GM12878 (cell line): ENCODE measurements around the gene MFSD6. TPM values are rescaled to one million over a fixed set of nuclear protein-coding genes. Genes with fewer than 3 reads are reported as not detected.

Experiments
- EP300 ChIP-seq, 2 experiments: fragments of 150-350 bp in 1 of 2; IDR thresholded peaks; 2 replicates each; pipeline ENCODE4 v1.6.1; 2011 to 2012; ENCODE audit warnings: low read depth in 2 of 2, low read length in 2 of 2, borderline replicate concordance in 1 of 2, improper control_type of control experiment in 1 of 2, inconsistent platforms in 1 of 2; ENCODE audit not compliant: control insufficient read depth in 1 of 2
- NBN ChIP-seq: fragments of 450-650 bp; IDR thresholded peaks from 2 replicates; pipeline ENCODE4 v1.6.1; 2016
- PAX8 ChIP-seq: fragments of 450-650 bp; IDR thresholded peaks from 2 replicates; pipeline ENCODE4 v1.6.1; 2017; ENCODE audit warnings: mild to moderate bottlenecking, moderate library complexity
- REST ChIP-seq: IDR thresholded peaks from 2 replicates; pipeline ENCODE4 v1.6.1; 2012; ENCODE audit warnings: mild to moderate bottlenecking, low read depth, low read length
- RUNX3 ChIP-seq: IDR thresholded peaks from 2 replicates; pipeline ENCODE4 v1.6.1; 2012; ENCODE audit warnings: low read length, inconsistent platforms
- ZBTB4 ChIP-seq: fragments of 450-650 bp; formaldehyde crosslinking; IDR thresholded peaks from 2 replicates; pipeline ENCODE4 v1.4.0; 2022; ENCODE audit warnings: mild to moderate bottlenecking, moderate library complexity
- ZNF207 ChIP-seq: fragments of 450-650 bp; IDR thresholded peaks from 2 replicates; pipeline ENCODE4 v1.6.1; 2014; ENCODE audit warnings: antibody characterized with exemption, mild to moderate bottlenecking, borderline replicate concordance
- polyA plus RNA-seq, 11 experiments: library from polyadenylated mRNA; depleted of rRNA in 4 of 11; unstranded in 6 of 11; stranded (reverse) in 5 of 11; fragments of >200 nt; fragmentation: Nextera tagmentation in 4 of 11; fragmentation: Illumina TruSeq in 1 of 11; extraction: Ambion mirVana in 4 of 11; extraction: Trizol in 1 of 11; gene quantifications; 1 replicate in 1 of 11; 2 replicates in 10 of 11; pipeline versions ENCODE4 v1.2.1 to v1.2.3, GENCODE V29; 2011 to 2016; ENCODE audit warnings: inconsistent platforms in 2 of 11, missing spikeins in 2 of 11, low read depth in 1 of 11
- total RNA-seq, 4 experiments: library from RNA; depleted of rRNA in 3 of 4; stranded (reverse); fragments of >200 nt in 3 of 4; fragmentation: Illumina TruSeq in 1 of 4; extraction: Trizol in 1 of 4; gene quantifications; 2 replicates each; pipeline versions ENCODE4 v1.2.1 to v1.2.3, GENCODE V29; 2013 to 2021
- TF ChIP-seq, protein P1 (sequence below): fragments of 450-650 bp; conservative IDR thresholded peaks from 2 replicates; pipeline ENCODE4 v1.6.1; 2017; ENCODE audit warnings: mild to moderate bottlenecking, moderate library complexity

Gene MFSD6
- total and polyA plus RNA-seq, 10 of the 15 experiments (the other 5 are each of a cell fraction or from before 2014, with no cell fraction given): 6.7 to 42.6 (median 24.2) TPM

DNA sequence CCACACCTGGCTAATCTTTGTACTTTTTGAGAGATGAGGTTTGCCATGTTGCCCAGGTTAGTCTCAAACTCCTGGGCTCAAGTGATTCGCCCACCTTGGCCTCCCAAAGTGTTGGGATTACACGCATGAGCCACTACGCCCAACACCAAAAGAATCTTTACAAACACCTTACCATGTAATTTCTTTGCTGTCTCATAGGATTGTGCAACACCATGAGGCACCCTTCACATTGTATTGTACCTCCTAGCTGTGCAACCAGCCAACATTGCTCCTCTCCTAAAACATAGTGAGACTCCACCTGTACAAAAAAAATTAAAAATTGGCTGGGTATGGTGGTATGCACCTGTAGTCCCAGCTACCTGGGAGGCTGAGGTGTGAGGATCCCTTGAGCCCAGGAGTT is 3.1 kb upstream of the MFSD6 start (continued):
- no peak for TF ChIP-seq NBN
- TF ChIP-seq ZNF207: no peak
- TF ChIP-seq RUNX3: no peak
- TF ChIP-seq REST: no peak
- TF ChIP-seq EP300 (IDR thresholded peaks at IDR 0.05; ENCODE audit: borderline replicate concordance in 1 of 2, control insufficient read depth in 1 of 2, low read depth in 2 of 2, low read length in 2 of 2): no peak
- no peak for TF ChIP-seq ZBTB4 (CRISPR knock-in tag)
- TF ChIP-seq, protein P1, sequence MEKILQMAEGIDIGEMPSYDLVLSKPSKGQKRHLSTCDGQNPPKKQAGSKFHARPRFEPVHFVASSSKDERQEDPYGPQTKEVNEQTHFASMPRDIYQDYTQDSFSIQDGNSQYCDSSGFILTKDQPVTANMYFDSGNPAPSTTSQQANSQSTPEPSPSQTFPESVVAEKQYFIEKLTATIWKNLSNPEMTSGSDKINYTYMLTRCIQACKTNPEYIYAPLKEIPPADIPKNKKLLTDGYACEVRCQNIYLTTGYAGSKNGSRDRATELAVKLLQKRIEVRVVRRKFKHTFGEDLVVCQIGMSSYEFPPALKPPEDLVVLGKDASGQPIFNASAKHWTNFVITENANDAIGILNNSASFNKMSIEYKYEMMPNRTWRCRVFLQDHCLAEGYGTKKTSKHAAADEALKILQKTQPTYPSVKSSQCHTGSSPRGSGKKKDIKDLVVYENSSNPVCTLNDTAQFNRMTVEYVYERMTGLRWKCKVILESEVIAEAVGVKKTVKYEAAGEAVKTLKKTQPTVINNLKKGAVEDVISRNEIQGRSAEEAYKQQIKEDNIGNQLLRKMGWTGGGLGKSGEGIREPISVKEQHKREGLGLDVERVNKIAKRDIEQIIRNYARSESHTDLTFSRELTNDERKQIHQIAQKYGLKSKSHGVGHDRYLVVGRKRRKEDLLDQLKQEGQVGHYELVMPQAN: no peak
- no peak for TF ChIP-seq PAX8
